Body of pancreas (tissue), 4 donors: Measurements from ENCODE around the gene SLC4A5.

ENCODE experiments used
- CTCF ChIP-seq, 7 experiments: fragments of 450-650 bp in 4 of 7; fragments of 200-600 bp in 3 of 7; sonication (generic) in 3 of 7; IDR thresholded peaks; one replicate each; pipeline ENCODE4 v1.5.1; 2016 to 2019; ENCODE audit warnings: antibody characterized with exemption in 7 of 7
- POLR2A ChIP-seq, 3 donors: fragments of 450-650 bp; IDR thresholded peaks; one replicate each; pipeline ENCODE4 v1.6.1; 2016; ENCODE audit warnings: antibody characterized with exemption in 3 of 3, mild to moderate bottlenecking in 2 of 3

DNA sequence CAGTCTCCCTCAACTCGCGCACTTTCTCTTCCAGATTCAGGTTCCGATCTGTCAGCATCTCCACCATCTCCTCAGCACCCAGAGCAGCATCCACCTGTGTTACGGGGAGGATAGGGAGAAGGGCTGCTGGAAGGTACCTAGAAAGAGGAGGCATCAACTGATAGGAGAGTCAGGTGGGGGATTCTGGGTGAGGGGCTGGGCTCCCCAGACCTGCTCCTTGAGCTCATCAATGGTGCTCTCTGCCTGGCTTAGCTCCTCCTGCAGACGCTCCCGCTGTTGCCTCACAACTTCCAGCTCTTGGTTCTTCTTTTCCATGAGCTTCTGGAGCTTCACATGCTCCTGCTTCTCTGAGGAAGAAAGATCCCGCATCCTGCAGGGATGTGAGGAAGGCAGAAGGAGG is 26.8 kb upstream of the SLC4A5 start:
- TF ChIP-seq CTCF (IDR thresholded peaks at IDR 0.05) = no peak
- no peak for TF ChIP-seq POLR2A (IDR thresholded peaks at IDR 0.05)
